Fibroblast of mammary gland (primary cell): Measurements from ENCODE around the gene WDR26.

Source experiments
- DNase-seq: peaks from one replicate; pipeline ENCODE4 v3.0.0-alpha.2; 2010; ENCODE audit warnings: low read depth
- H3K4me3 ChIP-seq: 2 replicates; pipeline ENCODE4 v1.5.1; 2011; ENCODE audit warnings: low read depth, mild to moderate bottlenecking, low read length, moderate library complexity; ENCODE audit not compliant: control insufficient read depth
- TF ChIP-seq, protein P1 (sequence below): conservative IDR thresholded peaks from 2 replicates; pipeline ENCODE4 v1.5.1; 2011; ENCODE audit warnings: low read depth, low read length, inconsistent platforms; ENCODE audit not compliant: control insufficient read depth, insufficient read depth

The WDR26 gene

DNA sequence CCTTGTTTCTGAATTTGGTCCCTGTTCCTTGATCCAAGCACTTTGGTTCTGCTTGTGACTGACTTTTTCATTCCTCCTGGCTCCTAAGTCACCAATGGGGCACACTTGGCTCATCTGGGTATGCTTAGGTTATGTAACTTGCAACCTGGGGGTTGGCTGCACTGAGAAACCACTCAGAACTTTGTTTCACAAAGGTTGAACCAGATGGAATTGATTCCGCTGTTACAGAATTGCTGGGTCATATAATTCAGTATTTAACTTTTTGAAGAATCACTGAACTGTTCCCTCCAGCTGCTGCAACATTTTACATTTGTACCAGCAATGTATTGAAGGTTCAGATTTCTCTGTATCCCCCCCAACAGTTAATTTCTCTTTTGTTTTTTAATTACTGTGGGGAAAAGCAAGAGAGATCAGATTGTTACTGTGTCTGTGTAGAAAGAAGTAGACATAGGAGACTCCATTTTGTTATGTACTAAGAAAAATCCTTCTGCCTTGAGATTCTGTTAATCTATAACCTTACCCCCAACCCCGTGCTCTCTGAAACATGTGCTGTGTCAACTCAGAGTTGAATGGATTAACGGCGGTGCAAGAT is 95.1 kb downstream of the WDR26 start:
- no peak overlapping the region for H3K4me3 ChIP-seq
- TF ChIP-seq, protein P1, sequence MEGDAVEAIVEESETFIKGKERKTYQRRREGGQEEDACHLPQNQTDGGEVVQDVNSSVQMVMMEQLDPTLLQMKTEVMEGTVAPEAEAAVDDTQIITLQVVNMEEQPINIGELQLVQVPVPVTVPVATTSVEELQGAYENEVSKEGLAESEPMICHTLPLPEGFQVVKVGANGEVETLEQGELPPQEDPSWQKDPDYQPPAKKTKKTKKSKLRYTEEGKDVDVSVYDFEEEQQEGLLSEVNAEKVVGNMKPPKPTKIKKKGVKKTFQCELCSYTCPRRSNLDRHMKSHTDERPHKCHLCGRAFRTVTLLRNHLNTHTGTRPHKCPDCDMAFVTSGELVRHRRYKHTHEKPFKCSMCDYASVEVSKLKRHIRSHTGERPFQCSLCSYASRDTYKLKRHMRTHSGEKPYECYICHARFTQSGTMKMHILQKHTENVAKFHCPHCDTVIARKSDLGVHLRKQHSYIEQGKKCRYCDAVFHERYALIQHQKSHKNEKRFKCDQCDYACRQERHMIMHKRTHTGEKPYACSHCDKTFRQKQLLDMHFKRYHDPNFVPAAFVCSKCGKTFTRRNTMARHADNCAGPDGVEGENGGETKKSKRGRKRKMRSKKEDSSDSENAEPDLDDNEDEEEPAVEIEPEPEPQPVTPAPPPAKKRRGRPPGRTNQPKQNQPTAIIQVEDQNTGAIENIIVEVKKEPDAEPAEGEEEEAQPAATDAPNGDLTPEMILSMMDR, result no peak
- no peak for DNase-seq

DNA sequence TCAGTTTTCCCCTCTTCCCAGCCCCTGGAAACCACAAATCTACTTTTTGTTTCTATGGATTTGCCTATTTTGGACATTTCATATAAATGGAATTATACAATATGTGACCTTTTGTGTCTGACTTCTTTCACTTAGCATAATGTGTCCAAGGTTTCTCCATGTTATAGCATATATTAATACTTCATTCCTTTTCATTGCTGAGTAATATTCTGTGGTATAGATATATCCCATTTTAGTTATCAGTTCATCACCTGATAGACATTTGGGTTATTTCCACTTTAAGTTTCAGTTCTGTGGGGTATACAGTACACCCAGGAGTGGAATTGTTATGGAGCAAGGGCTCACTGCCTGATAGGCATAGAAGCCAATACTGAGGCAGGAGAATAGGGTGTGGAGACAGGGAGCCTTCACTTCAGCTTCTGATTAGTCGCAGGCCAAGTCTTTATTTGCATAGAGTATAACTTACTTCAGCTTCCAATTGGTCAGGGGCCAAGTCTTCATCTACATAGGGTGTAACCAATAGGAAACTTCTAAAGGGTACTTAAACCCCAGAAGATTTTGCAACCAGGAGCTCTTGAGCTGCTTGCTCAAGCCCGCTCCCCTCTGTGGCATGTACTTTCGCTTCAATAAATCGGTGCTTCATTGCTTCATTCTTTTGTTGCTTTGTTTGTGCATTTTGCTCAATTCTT is 96.3 kb downstream of the WDR26 start:
- no peak overlapping the region for H3K4me3 ChIP-seq
- TF ChIP-seq, protein P1, result no peak
- no peak for DNase-seq
